Liver (tissue), 9 donors: ENCODE measurements around the gene KIF5A. TPM values are rescaled to one million over a fixed set of nuclear protein-coding genes. Genes with fewer than 3 reads are reported as not detected.

ENCODE experiments used
- DNase-seq: peaks from one replicate; pipeline ENCODE4 v3.0.0-alpha.2; 2017; ENCODE audit warnings: low spot score
- H3K27ac ChIP-seq, 2 donors: one replicate each; pipeline ENCODE4 v1.7.0; 2013; ENCODE audit warnings: inconsistent platforms in 2 of 2, low read length in 2 of 2, control low read depth in 1 of 2, low read depth in 1 of 2, mild to moderate bottlenecking in 1 of 2
- H3K27me3 ChIP-seq, 4 donors: one replicate each; pipeline versions ENCODE4 v1.6.1 to v1.7.0; 2013; ENCODE audit warnings: low read length in 3 of 4, inconsistent platforms in 1 of 4, mild to moderate bottlenecking in 1 of 4, moderate library complexity in 1 of 4; ENCODE audit not compliant: control insufficient read depth in 4 of 4, insufficient read depth in 4 of 4
- H3K36me3 ChIP-seq, 4 donors: one replicate each; pipeline versions ENCODE4 v1.6.1 to v1.7.0; 2013; ENCODE audit warnings: low read length in 3 of 4, mild to moderate bottlenecking in 3 of 4, low read depth in 1 of 4, moderate library complexity in 1 of 4; ENCODE audit not compliant: control insufficient read depth in 4 of 4, insufficient read depth in 3 of 4
- H3K4me1 ChIP-seq, 4 donors: one replicate each; pipeline versions ENCODE4 v1.6.1 to v1.7.0; 2013; ENCODE audit warnings: low read length in 3 of 4, mild to moderate bottlenecking in 3 of 4, moderate library complexity in 1 of 4; ENCODE audit not compliant: control insufficient read depth in 4 of 4, insufficient read depth in 4 of 4
- H3K4me3 ChIP-seq, 3 donors: one replicate each; pipeline versions ENCODE4 v1.6.1 to v1.7.0; 2013; ENCODE audit warnings: low read length in 3 of 3, control low read depth in 1 of 3, low read depth in 1 of 3, mild to moderate bottlenecking in 1 of 3
- H3K9ac ChIP-seq, 2 donors: one replicate each; pipeline ENCODE4 v1.7.0; 2013; ENCODE audit warnings: low read length in 2 of 2, mild to moderate bottlenecking in 2 of 2, moderate library complexity in 2 of 2, control low read depth in 1 of 2, low read depth in 1 of 2
- H3K9me3 ChIP-seq, 4 donors: one replicate each; pipeline versions ENCODE4 v1.6.1 to v1.7.0; 2013; ENCODE audit warnings: low read length in 3 of 4; ENCODE audit not compliant: control insufficient read depth in 4 of 4
- CTCF ChIP-seq: fragments of 150-350 bp; IDR thresholded peaks from 2 replicates; pipeline ENCODE4 v1.5.1; 2017; ENCODE audit warnings: improper control_type of control experiment, low read depth, low read length; ENCODE audit not compliant: missing input control
- EGR1 ChIP-seq, 2 donors: IDR thresholded peaks; 2 replicates each; pipeline ENCODE4 v1.6.1; 2016 to 2018; ENCODE audit warnings: antibody characterized with exemption in 2 of 2, low read depth in 2 of 2
- FOXA1 ChIP-seq: IDR thresholded peaks from 2 replicates; pipeline ENCODE4 v1.6.1; 2016; ENCODE audit warnings: antibody characterized with exemption
- FOXA2 ChIP-seq: IDR thresholded peaks from 2 replicates; pipeline ENCODE4 v1.6.1; 2016; ENCODE audit warnings: antibody characterized with exemption
- GABPA ChIP-seq, 2 donors: IDR thresholded peaks in 1 of 2; conservative IDR thresholded peaks in 1 of 2; 2 replicates each; pipeline ENCODE4 v1.6.1; 2016; ENCODE audit warnings: antibody characterized with exemption in 2 of 2, mild to moderate bottlenecking in 1 of 2, moderate library complexity in 1 of 2
- HNF4A ChIP-seq, 2 donors: conservative IDR thresholded peaks; 2 replicates each; pipeline ENCODE4 v1.6.1; 2016; ENCODE audit warnings: antibody characterized with exemption in 2 of 2, mild to moderate bottlenecking in 2 of 2
- HNF4G ChIP-seq: IDR thresholded peaks from 2 replicates; pipeline ENCODE4 v1.6.1; 2016; ENCODE audit warnings: antibody characterized with exemption
- JUND ChIP-seq, 2 donors: IDR thresholded peaks; 2 replicates each; pipeline ENCODE4 v1.6.1; 2016; ENCODE audit warnings: antibody characterized with exemption in 2 of 2
- MAX ChIP-seq: IDR thresholded peaks from 2 replicates; pipeline ENCODE4 v1.6.1; 2016; ENCODE audit warnings: antibody characterized with exemption
- NR2F2 ChIP-seq: IDR thresholded peaks from 2 replicates; pipeline ENCODE4 v1.6.1; 2016; ENCODE audit warnings: antibody characterized with exemption
- RAD21 ChIP-seq, 2 donors: IDR thresholded peaks; 2 replicates each; pipeline ENCODE4 v1.6.1; 2016; ENCODE audit warnings: antibody characterized with exemption in 2 of 2, mild to moderate bottlenecking in 2 of 2
- REST ChIP-seq: IDR thresholded peaks from 2 replicates; pipeline ENCODE4 v1.6.1; 2016; ENCODE audit warnings: antibody characterized with exemption, mild to moderate bottlenecking
- RXRA ChIP-seq, 2 donors: IDR thresholded peaks; 2 replicates each; pipeline ENCODE4 v1.6.1; 2017 to 2018; ENCODE audit warnings: antibody characterized with exemption in 2 of 2, mild to moderate bottlenecking in 1 of 2
- SP1 ChIP-seq: IDR thresholded peaks from 2 replicates; pipeline ENCODE4 v1.6.1; 2018; ENCODE audit warnings: antibody characterized with exemption, mild to moderate bottlenecking
- TAF1 ChIP-seq: conservative IDR thresholded peaks from 2 replicates; pipeline ENCODE4 v1.6.1; 2016; ENCODE audit warnings: antibody characterized with exemption, mild to moderate bottlenecking
- YY1 ChIP-seq: IDR thresholded peaks from 2 replicates; pipeline ENCODE4 v1.6.1; 2016; ENCODE audit warnings: antibody characterized with exemption, mild to moderate bottlenecking
- WGBS: extraction: QIAGEN DNeasy Blood & Tissue Kit; methylation state at CpG from one replicate; pipeline ENCODE4 v1.1.7; 2013; 5-methylcytosine and 5-hydroxymethylcytosine counted together
- polyA plus RNA-seq, 2 donors: library from polyadenylated mRNA; stranded (reverse) in 1 of 2; unstranded in 1 of 2; fragments of 200-250 nt in 1 of 2; fragments of >200 nt in 1 of 2; fragmentation: Nextera tagmentation in 1 of 2; extraction: Ambion mirVana in 1 of 2; gene quantifications; one replicate each; pipeline versions ENCODE4 v1.2.1 to v1.2.3, GENCODE V29; 2013 to 2015
- total RNA-seq, 2 donors: library from RNA; depleted of rRNA; stranded (reverse); fragments of >200 nt; gene quantifications; one replicate each; pipeline ENCODE4 v1.2.3, GENCODE V29; 2014
- TF ChIP-seq, protein P1 (sequence below): IDR thresholded peaks from 2 replicates; pipeline ENCODE4 v1.6.1; 2016; ENCODE audit warnings: antibody characterized with exemption
- TF ChIP-seq, protein P2 (sequence below): IDR thresholded peaks from 2 replicates; pipeline ENCODE4 v1.6.1; 2016; ENCODE audit warnings: antibody characterized with exemption
- donor health status: healthy.
- donor health status: healthy.
- donor health status: healthy.
- donor health status: healthy.
- donor health status: healthy.

The KIF5A gene
- total and polyA plus RNA-seq, 4 donors, result 0.01 to 0.42 TPM; not detected in 2

GRCh38 chr12:57571926-57572762 is 22.3 kb downstream of the KIF5A start:
- Histone ChIP-seq H3K27me3 (peaks cover 0 to 7% (median 0%) of the 10 kb centered on the region in 4 donors), H3K4me3 (no peak overlapping the region), H3K4me1 (no peaks in the 10 kb centered on the region), H3K9me3 (no peaks in the 10 kb centered on the region), H3K36me3 (no peaks in the 10 kb centered on the region), H3K27ac (no peak overlapping the region), H3K9ac (no peak overlapping the region)
- 91% methylated on average over 12 of the region's 12 CpGs for WGBS
- DNase-seq, result no peak
- no peak for TF ChIP-seq RAD21 (IDR thresholded peaks at IDR 0.05)
- no peak for TF ChIP-seq JUND (IDR thresholded peaks at IDR 0.05)
- TF ChIP-seq YY1, result no peak
- TF ChIP-seq, protein P1, sequence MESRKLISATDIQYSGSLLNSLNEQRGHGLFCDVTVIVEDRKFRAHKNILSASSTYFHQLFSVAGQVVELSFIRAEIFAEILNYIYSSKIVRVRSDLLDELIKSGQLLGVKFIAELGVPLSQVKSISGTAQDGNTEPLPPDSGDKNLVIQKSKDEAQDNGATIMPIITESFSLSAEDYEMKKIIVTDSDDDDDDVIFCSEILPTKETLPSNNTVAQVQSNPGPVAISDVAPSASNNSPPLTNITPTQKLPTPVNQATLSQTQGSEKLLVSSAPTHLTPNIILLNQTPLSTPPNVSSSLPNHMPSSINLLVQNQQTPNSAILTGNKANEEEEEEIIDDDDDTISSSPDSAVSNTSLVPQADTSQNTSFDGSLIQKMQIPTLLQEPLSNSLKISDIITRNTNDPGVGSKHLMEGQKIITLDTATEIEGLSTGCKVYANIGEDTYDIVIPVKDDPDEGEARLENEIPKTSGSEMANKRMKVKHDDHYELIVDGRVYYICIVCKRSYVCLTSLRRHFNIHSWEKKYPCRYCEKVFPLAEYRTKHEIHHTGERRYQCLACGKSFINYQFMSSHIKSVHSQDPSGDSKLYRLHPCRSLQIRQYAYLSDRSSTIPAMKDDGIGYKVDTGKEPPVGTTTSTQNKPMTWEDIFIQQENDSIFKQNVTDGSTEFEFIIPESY, result no peak
- no peak for TF ChIP-seq HNF4G
- no peak for TF ChIP-seq FOXA2
- TF ChIP-seq GABPA (IDR thresholded peaks at IDR 0.05 in 1 of 2, conservative IDR thresholded peaks at IDR 0.05 in 1 of 2), result no peak
- no peak for TF ChIP-seq TAF1
- no peak for TF ChIP-seq HNF4A (conservative IDR thresholded peaks at IDR 0.05)
- TF ChIP-seq NR2F2, result no peak
- no peak for TF ChIP-seq RXRA (IDR thresholded peaks at IDR 0.05)
- TF ChIP-seq FOXA1, result no peak
- no peak for TF ChIP-seq EGR1 (IDR thresholded peaks at IDR 0.05; ENCODE audit: low read depth in 2 of 2)
- no peak for TF ChIP-seq REST
- TF ChIP-seq CTCF, result no peak
- TF ChIP-seq, protein P2, sequence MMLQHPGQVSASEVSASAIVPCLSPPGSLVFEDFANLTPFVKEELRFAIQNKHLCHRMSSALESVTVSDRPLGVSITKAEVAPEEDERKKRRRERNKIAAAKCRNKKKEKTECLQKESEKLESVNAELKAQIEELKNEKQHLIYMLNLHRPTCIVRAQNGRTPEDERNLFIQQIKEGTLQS, result no peak
- no peak for TF ChIP-seq MAX
- no peak for TF ChIP-seq SP1
